ENCODE measurements around the gene CHAD. TPM values are rescaled to one million over a fixed set of nuclear protein-coding genes. Genes with fewer than 3 reads are reported as not detected.

Gene CHAD
- total and polyA plus RNA-seq, 2 of the 13 experiments (the other 11 are each of a cell fraction or from before 2014, with no cell fraction given), result 1.4 TPM; not detected in 1

DNA sequence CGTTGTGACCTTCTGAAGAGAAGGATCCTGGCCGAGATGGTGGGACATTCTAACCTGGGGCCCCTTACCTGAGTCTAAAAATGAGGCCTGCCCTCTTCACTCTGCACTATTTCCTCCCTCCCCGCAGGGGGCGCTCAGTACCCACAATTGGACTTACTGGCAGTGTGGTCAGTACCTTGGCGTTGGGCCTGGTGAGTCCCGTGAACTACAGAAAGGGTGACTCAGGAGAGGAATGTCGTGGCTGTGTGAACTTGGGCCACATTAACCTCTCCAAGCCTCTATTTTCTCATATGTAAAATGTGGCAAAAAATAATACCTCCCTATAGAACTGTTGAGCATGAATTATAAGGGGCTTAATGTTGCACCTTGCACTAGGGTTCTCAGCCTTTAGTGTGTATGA, 13.8 kb upstream of the CHAD start (continued):
- no peak for TF ChIP-seq NR2F6 (IDR thresholded peaks at IDR 0.05)
- TF ChIP-seq NR2F6 (CRISPR knock-in tag; IDR thresholded peaks at IDR 0.05), result peak; percentile 48; the same call in 1 of the 2 replicates
- TF ChIP-seq SRY (CRISPR knock-in tag; IDR thresholded peaks at IDR 0.05), result no peak
- TF ChIP-seq SIN3B (IDR thresholded peaks at IDR 0.05; ENCODE audit: low read length), result peak; percentile 72
- TF ChIP-seq, protein P1, sequence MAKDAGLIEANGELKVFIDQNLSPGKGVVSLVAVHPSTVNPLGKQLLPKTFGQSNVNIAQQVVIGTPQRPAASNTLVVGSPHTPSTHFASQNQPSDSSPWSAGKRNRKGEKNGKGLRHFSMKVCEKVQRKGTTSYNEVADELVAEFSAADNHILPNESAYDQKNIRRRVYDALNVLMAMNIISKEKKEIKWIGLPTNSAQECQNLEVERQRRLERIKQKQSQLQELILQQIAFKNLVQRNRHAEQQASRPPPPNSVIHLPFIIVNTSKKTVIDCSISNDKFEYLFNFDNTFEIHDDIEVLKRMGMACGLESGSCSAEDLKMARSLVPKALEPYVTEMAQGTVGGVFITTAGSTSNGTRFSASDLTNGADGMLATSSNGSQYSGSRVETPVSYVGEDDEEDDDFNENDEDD (CRISPR knock-in tag; IDR thresholded peaks at IDR 0.05; ENCODE audit: borderline replicate concordance), result no peak
- TF ChIP-seq, protein P2, sequence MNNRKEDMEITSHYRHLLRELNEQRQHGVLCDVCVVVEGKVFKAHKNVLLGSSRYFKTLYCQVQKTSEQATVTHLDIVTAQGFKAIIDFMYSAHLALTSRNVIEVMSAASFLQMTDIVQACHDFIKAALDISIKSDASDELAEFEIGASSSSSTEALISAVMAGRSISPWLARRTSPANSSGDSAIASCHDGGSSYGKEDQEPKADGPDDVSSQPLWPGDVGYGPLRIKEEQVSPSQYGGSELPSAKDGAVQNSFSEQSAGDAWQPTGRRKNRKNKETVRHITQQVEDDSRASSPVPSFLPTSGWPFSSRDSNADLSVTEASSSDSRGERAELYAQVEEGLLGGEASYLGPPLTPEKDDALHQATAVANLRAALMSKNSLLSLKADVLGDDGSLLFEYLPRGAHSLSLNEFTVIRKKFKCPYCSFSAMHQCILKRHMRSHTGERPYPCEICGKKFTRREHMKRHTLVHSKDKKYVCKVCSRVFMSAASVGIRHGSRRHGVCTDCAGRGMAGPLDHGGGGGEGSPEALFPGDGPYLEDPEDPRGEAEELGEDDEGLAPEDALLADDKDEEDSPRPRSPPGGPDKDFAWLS (CRISPR knock-in tag; IDR thresholded peaks at IDR 0.05; ENCODE audit: borderline replicate concordance), result no peak
- TF ChIP-seq CREB1 (IDR thresholded peaks at IDR 0.05), result no peak
- no peak for TF ChIP-seq CREB1 (CRISPR knock-in tag; IDR thresholded peaks at IDR 0.05)
- TF ChIP-seq ELF4 (CRISPR knock-in tag; IDR thresholded peaks at IDR 0.05; ENCODE audit: borderline replicate concordance), result no peak
- TF ChIP-seq ATM (IDR thresholded peaks at IDR 0.05; ENCODE audit: borderline replicate concordance), result no peak
- TF ChIP-seq, protein P3, sequence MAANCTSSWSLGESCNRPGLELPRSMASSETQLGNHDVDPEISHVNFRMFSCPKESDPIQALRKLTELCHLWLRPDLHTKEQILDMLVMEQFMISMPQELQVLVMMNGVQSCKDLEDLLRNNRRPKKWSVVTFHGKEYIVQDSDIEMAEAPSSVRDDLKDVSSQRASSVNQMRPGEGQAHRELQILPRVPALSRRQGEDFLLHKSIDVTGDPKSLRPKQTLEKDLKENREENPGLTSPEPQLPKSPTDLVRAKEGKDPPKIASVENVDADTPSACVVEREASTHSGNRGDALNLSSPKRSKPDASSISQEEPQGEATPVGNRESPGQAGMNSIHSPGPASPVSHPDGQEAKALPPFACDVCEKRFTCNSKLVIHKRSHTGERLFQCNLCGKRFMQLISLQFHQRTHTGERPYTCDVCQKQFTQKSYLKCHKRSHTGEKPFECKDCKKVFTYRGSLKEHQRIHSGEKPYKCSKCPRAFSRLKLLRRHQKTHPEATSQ (CRISPR knock-in tag; IDR thresholded peaks at IDR 0.05; ENCODE audit: borderline replicate concordance), result no peak
- TF ChIP-seq SAP130 (CRISPR knock-in tag; IDR thresholded peaks at IDR 0.05; ENCODE audit: low read depth), result peak; percentile 80
- TF ChIP-seq, protein P4, sequence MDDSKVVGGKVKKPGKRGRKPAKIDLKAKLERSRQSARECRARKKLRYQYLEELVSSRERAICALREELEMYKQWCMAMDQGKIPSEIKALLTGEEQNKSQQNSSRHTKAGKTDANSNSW (CRISPR knock-in tag; IDR thresholded peaks at IDR 0.05; ENCODE audit: borderline replicate concordance), result no peak
- no peak for TF ChIP-seq CEBPB (IDR thresholded peaks at IDR 0.05; ENCODE audit: borderline replicate concordance, low read depth, low read length)
- TF ChIP-seq, protein P5, sequence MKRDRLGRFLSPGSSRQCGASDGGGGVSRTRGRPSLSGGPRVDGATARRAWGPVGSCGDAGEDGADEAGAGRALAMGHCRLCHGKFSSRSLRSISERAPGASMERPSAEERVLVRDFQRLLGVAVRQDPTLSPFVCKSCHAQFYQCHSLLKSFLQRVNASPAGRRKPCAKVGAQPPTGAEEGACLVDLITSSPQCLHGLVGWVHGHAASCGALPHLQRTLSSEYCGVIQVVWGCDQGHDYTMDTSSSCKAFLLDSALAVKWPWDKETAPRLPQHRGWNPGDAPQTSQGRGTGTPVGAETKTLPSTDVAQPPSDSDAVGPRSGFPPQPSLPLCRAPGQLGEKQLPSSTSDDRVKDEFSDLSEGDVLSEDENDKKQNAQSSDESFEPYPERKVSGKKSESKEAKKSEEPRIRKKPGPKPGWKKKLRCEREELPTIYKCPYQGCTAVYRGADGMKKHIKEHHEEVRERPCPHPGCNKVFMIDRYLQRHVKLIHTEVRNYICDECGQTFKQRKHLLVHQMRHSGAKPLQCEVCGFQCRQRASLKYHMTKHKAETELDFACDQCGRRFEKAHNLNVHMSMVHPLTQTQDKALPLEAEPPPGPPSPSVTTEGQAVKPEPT (CRISPR knock-in tag; IDR thresholded peaks at IDR 0.05; ENCODE audit: low read depth), result no peak
- TF ChIP-seq, protein P6, sequence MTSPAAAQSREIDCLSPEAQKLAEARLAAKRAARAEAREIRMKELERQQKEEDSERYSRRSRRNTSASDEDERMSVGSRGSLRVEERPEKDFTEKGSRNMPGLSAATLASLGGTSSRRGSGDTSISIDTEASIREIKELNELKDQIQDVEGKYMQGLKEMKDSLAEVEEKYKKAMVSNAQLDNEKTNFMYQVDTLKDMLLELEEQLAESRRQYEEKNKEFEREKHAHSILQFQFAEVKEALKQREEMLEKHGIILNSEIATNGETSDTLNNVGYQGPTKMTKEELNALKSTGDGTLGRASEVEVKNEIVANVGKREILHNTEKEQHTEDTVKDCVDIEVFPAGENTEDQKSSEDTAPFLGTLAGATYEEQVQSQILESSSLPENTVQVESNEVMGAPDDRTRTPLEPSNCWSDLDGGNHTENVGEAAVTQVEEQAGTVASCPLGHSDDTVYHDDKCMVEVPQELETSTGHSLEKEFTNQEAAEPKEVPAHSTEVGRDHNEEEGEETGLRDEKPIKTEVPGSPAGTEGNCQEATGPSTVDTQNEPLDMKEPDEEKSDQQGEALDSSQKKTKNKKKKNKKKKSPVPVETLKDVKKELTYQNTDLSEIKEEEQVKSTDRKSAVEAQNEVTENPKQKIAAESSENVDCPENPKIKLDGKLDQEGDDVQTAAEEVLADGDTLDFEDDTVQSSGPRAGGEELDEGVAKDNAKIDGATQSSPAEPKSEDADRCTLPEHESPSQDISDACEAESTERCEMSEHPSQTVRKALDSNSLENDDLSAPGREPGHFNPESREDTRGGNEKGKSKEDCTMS (CRISPR knock-in tag; conservative IDR thresholded peaks at IDR 0.05), result no peak
- TF ChIP-seq MYNN (CRISPR knock-in tag; IDR thresholded peaks at IDR 0.05; ENCODE audit: low read depth), result no peak
- peak; percentile 51; the same call in 1 of the 2 replicates for TF ChIP-seq HOXA3 (CRISPR knock-in tag; IDR thresholded peaks at IDR 0.05)
- TF ChIP-seq NFATC3 (CRISPR knock-in tag; IDR thresholded peaks at IDR 0.05), result no peak
- no peak for TF ChIP-seq BORCS8-MEF2B (CRISPR knock-in tag; IDR thresholded peaks at IDR 0.05)
